H1 (cell line): ENCODE data around the gene TRIM27. TPM values are rescaled to one million over a fixed set of nuclear protein-coding genes. Genes with fewer than 3 reads are reported as not detected.

ENCODE experiments used
- CTCF ChIA-PET: fragments of 300-600 bp; sonication (Branson Sonifier 250); formaldehyde crosslinking; loops from one replicate; lab custom pipeline; 2021; ENCODE audit not compliant: partially characterized antibody; lab: Charles Lee
- POLR2A ChIA-PET: fragments of 300-600 bp; sonication (Branson Sonifier 250); formaldehyde crosslinking; loops from one replicate; lab custom pipeline; 2021; ENCODE audit warnings: inconsistent platforms; ENCODE audit not compliant: partially characterized antibody; lab: Charles Lee
- DNase-seq, 2 experiments: peaks; one replicate each; pipeline versions ENCODE4 v3.0.0 to v3.0.0-alpha.2; 2010 to 2022; ENCODE audit warnings: low spot score in 2 of 2, low read depth in 1 of 2, mixed read lengths in 1 of 2
- FAIRE-seq: peaks from 2 replicates; lab custom pipeline; 2011; peaks lifted over from hg19 to GRCh38; lab: Jason Lieb, UNC
- H2AFZ ChIP-seq: 2 replicates; pipeline ENCODE4 v1.8.1; 2012; ENCODE audit warnings: low read length, inconsistent platforms
- H2AK5ac ChIP-seq: 2 replicates; pipeline ENCODE4 v1.6.1; 2013; ENCODE audit warnings: low read depth, low read length
- H2BK120ac ChIP-seq: replicated peaks from 2 replicates; pipeline ENCODE3; 2013; ENCODE audit warnings: low read depth, low read length, inconsistent platforms
- H2BK12ac ChIP-seq: 2 replicates; pipeline ENCODE4 v1.6.1; 2013; ENCODE audit warnings: low read depth, low read length
- H2BK15ac ChIP-seq: 2 replicates; pipeline ENCODE4 v1.6.1; 2013; ENCODE audit warnings: low read length
- H2BK20ac ChIP-seq: 2 replicates; pipeline ENCODE4 v1.6.1; 2013; ENCODE audit warnings: low read length
- H2BK5ac ChIP-seq: 2 replicates; pipeline ENCODE4 v1.6.1; 2013; ENCODE audit warnings: low read depth, low read length
- H3K14ac ChIP-seq: 2 replicates; pipeline ENCODE4 v1.6.1; 2013; ENCODE audit warnings: inconsistent platforms; ENCODE audit not compliant: insufficient read length
- H3K18ac ChIP-seq: 2 replicates; pipeline ENCODE4 v1.6.1; 2013; ENCODE audit warnings: low read length; ENCODE audit errors: extremely low read depth
- H3K23ac ChIP-seq: 2 replicates; pipeline ENCODE4 v1.6.1; 2013; ENCODE audit warnings: inconsistent platforms; ENCODE audit not compliant: insufficient read length
- H3K23me2 ChIP-seq: 2 replicates; pipeline ENCODE4 v1.6.1; 2013; ENCODE audit warnings: low read depth, low read length
- H3K27ac ChIP-seq: 2 replicates; pipeline ENCODE4 v1.6.1; 2011; ENCODE audit warnings: low read depth, low read length, inconsistent platforms
- H3K27me3 ChIP-seq, 4 experiments: replicated peaks in 1 of 4; 1 replicate in 1 of 4; 2 replicates in 3 of 4; pipeline versions ENCODE4 v1.6.1 to v1.8.1; 2011 to 2013; ENCODE audit warnings: low read length in 3 of 4, mild to moderate bottlenecking in 3 of 4, inconsistent platforms in 2 of 4, mixed read lengths in 2 of 4, moderate library complexity in 1 of 4; ENCODE audit not compliant: control insufficient read depth in 3 of 4, insufficient read depth in 3 of 4; ENCODE audit errors: extremely low read depth in 1 of 4
- H3K36me3 ChIP-seq, 4 experiments: 2 replicates each; pipeline versions ENCODE4 v1.6.1 to v1.8.1; 2011 to 2013; ENCODE audit warnings: mild to moderate bottlenecking in 4 of 4, low read length in 3 of 4, moderate library complexity in 2 of 4, control low read depth in 1 of 4, inconsistent platforms in 1 of 4; ENCODE audit not compliant: insufficient read depth in 4 of 4, control insufficient read depth in 2 of 4
- H3K4ac ChIP-seq: replicated peaks from 2 replicates; pipeline ENCODE3; 2013; ENCODE audit warnings: low read length, low read depth, mixed read lengths, inconsistent platforms; ENCODE audit not compliant: insufficient read length
- H3K4me1 ChIP-seq, 4 experiments: replicated peaks in 1 of 4; 1 replicate in 1 of 4; 2 replicates in 3 of 4; pipeline versions ENCODE4 v1.6.1 to v1.8.1; 2011 to 2013; ENCODE audit warnings: low read length in 3 of 4, inconsistent platforms in 2 of 4, mixed read lengths in 1 of 4; ENCODE audit not compliant: insufficient read depth in 4 of 4, control insufficient read depth in 3 of 4
- H3K4me2 ChIP-seq, 2 experiments: 2 replicates each; pipeline versions ENCODE4 v1.6.1 to v1.8.1; 2011 to 2013; ENCODE audit warnings: low read depth in 2 of 2, low read length in 2 of 2, control low read depth in 1 of 2, inconsistent platforms in 1 of 2, mild to moderate bottlenecking in 1 of 2; ENCODE audit not compliant: insufficient read depth in 1 of 2
- H3K4me3 ChIP-seq, 4 experiments: fragments of 200-600, 300-600 bp in 1 of 4; sonication (generic), shearing (Covaris generic), sonication (Bioruptor Twin) in 1 of 4; 2 replicates each; pipeline versions ENCODE4 v1.5.1 to v1.8.1; 2011 to 2016; ENCODE audit warnings: low read length in 4 of 4, low read depth in 3 of 4, control low read depth in 2 of 4, inconsistent platforms in 2 of 4, mild to moderate bottlenecking in 2 of 4, mixed read lengths in 1 of 4, moderate library complexity in 1 of 4; ENCODE audit not compliant: insufficient read depth in 2 of 4; ENCODE audit errors: extremely low read depth in 1 of 4
- H3K56ac ChIP-seq: replicated peaks from 2 replicates; pipeline ENCODE3; 2013; ENCODE audit warnings: low read depth, mild to moderate bottlenecking, mixed read lengths, low read length, inconsistent platforms; ENCODE audit not compliant: insufficient read length
- H3K79me1 ChIP-seq: 2 replicates; pipeline ENCODE4 v1.6.1; 2013; ENCODE audit warnings: low read depth, low read length, control low read depth
- H3K79me2 ChIP-seq, 2 experiments: 2 replicates each; pipeline versions ENCODE4 v1.6.1 to v1.8.1; 2012 to 2013; ENCODE audit warnings: low read length in 2 of 2, mild to moderate bottlenecking in 2 of 2, inconsistent platforms in 1 of 2; ENCODE audit not compliant: insufficient read depth in 2 of 2, control insufficient read depth in 1 of 2
- H3K9ac ChIP-seq, 4 experiments: replicated peaks in 1 of 4; 1 replicate in 1 of 4; 2 replicates in 3 of 4; pipeline versions ENCODE4 v1.6.1 to v1.8.1; 2011 to 2013; ENCODE audit warnings: low read depth in 3 of 4, low read length in 3 of 4, control low read depth in 2 of 4, mild to moderate bottlenecking in 2 of 4, moderate library complexity in 2 of 4, inconsistent platforms in 1 of 4; ENCODE audit errors: extremely low read depth in 1 of 4
- H3K9me3 ChIP-seq, 2 experiments: 2 replicates each; pipeline versions ENCODE4 v1.6.1 to v1.8.1; 2012 to 2013; ENCODE audit warnings: mild to moderate bottlenecking in 2 of 2, moderate library complexity in 2 of 2, control low read depth in 1 of 2, inconsistent platforms in 1 of 2, low read depth in 1 of 2, low read length in 1 of 2, mixed read lengths in 1 of 2; ENCODE audit not compliant: insufficient read depth in 2 of 2
- H4K20me1 ChIP-seq, 2 experiments: replicated peaks in 1 of 2; 2 replicates each; pipeline versions ENCODE3 to v1.8.1; 2011 to 2013; ENCODE audit warnings: inconsistent platforms in 2 of 2, low read length in 2 of 2, mild to moderate bottlenecking in 1 of 2; ENCODE audit not compliant: insufficient read depth in 2 of 2, control insufficient read depth in 1 of 2
- H4K5ac ChIP-seq: 2 replicates; pipeline ENCODE4 v1.6.1; 2013; ENCODE audit warnings: low read length, low read depth, mixed read lengths, inconsistent platforms; ENCODE audit not compliant: insufficient read length
- H4K8ac ChIP-seq: 2 replicates; pipeline ENCODE4 v1.8.0; 2013; ENCODE audit warnings: mild to moderate bottlenecking, moderate library complexity, low read length, inconsistent platforms; ENCODE audit not compliant: insufficient read depth; ENCODE audit errors: extremely low read depth
- H4K91ac ChIP-seq: replicated peaks from 2 replicates; pipeline ENCODE3; 2013; ENCODE audit warnings: low read length, mixed read lengths, inconsistent platforms; ENCODE audit not compliant: insufficient read length
- CEBPB ChIP-seq: IDR thresholded peaks from 2 replicates; pipeline ENCODE4 v1.6.1; 2012; ENCODE audit warnings: low read depth, low read length
- JUND ChIP-seq: IDR thresholded peaks from 2 replicates; pipeline ENCODE4 v1.6.1; 2011; ENCODE audit warnings: mild to moderate bottlenecking, improper control_type of control experiment, low read length
- KDM5A ChIP-seq: fragments of 200-600 bp; IDR thresholded peaks from 2 replicates; pipeline ENCODE4 v1.7.1; 2012; ENCODE audit warnings: mild to moderate bottlenecking, low read length, inconsistent platforms, mixed read lengths
- MAFK ChIP-seq: IDR thresholded peaks from 2 replicates; pipeline ENCODE4 v1.6.1; 2012; ENCODE audit warnings: low read depth, mild to moderate bottlenecking, improper control_type of control experiment, low read length
- RAD21 ChIP-seq, 2 experiments: IDR thresholded peaks in 1 of 2; conservative IDR thresholded peaks in 1 of 2; 2 replicates each; pipeline ENCODE4 v1.6.1; 2011; ENCODE audit warnings: low read depth in 2 of 2, low read length in 2 of 2, improper control_type of control experiment in 1 of 2, inconsistent platforms in 1 of 2, mild to moderate bottlenecking in 1 of 2, moderate library complexity in 1 of 2
- RBBP5 ChIP-seq: IDR thresholded peaks from 2 replicates; pipeline ENCODE4 v1.7.1; 2012; ENCODE audit warnings: low read depth, mild to moderate bottlenecking, inconsistent platforms, low read length, moderate library complexity, borderline replicate concordance
- SIN3A ChIP-seq, 2 experiments: IDR thresholded peaks in 1 of 2; conservative IDR thresholded peaks in 1 of 2; 2 replicates each; pipeline ENCODE4 v1.6.1; 2011 to 2012; ENCODE audit warnings: low read length in 2 of 2, improper control_type of control experiment in 1 of 2, low read depth in 1 of 2, mild to moderate bottlenecking in 1 of 2
- SIX5 ChIP-seq: IDR thresholded peaks from 2 replicates; pipeline ENCODE4 v1.6.1; 2011; ENCODE audit warnings: mild to moderate bottlenecking, low read depth, low read length
- SUZ12 ChIP-seq: fragments of 200-600 bp; sonication (generic); IDR thresholded peaks from 2 replicates; pipeline ENCODE4 v1.6.1; 2012; ENCODE audit warnings: mild to moderate bottlenecking, inconsistent platforms, low read length, moderate library complexity, mixed read lengths
- TBP ChIP-seq: IDR thresholded peaks from 2 replicates; pipeline ENCODE4 v1.6.1; 2011; ENCODE audit warnings: low read depth, low read length, improper control_type of control experiment
- TCF12 ChIP-seq: IDR thresholded peaks from 2 replicates; pipeline ENCODE4 v1.6.1; 2011; ENCODE audit warnings: low read depth, mild to moderate bottlenecking, low read length
- TEAD4 ChIP-seq: IDR thresholded peaks from 2 replicates; pipeline ENCODE4 v1.6.1; 2012; ENCODE audit warnings: low read depth, low read length, inconsistent platforms, mixed read lengths
- YY1 ChIP-seq: IDR thresholded peaks from 2 replicates; pipeline ENCODE4 v1.6.1; 2011; ENCODE audit warnings: low read depth, mild to moderate bottlenecking, low read length
- WGBS, 2 experiments: shearing (Covaris generic) in 1 of 2; methylation state at CpG; one replicate each; pipeline versions ENCODE4 v1.1.6 to v1.1.7; 2013 to 2015; ENCODE audit warnings: low lambda C conversion rate in 2 of 2, mixed read lengths in 2 of 2, inconsistent platforms in 1 of 2, low coverage in 1 of 2, missing lambda C conversion rate in 1 of 2; ENCODE audit not compliant: insufficient replicate concordance in 2 of 2, insufficient coverage in 1 of 2, insufficient read length in 1 of 2; ENCODE audit errors: extremely low coverage in 1 of 2, missing lambda C conversion rate in 1 of 2; 5-methylcytosine and 5-hydroxymethylcytosine counted together
- polyA plus RNA-seq, 7 experiments: library from polyadenylated mRNA; depleted of rRNA in 3 of 7; stranded (reverse) in 5 of 7; unstranded in 2 of 7; fragments of >200 nt in 5 of 7; fragments of 200-250 nt in 2 of 7; gene quantifications; 1 replicate in 5 of 7; 2 replicates in 1 of 7; 4 replicates in 1 of 7; pipeline versions ENCODE4 v1.2.1 to v1.2.3, GENCODE V29; 2011 to 2013; ENCODE audit warnings: missing spikeins in 2 of 7, mixed read lengths in 2 of 7
- total RNA-seq: library from RNA; stranded (reverse); fragmentation: NEBNext Ultra II Directional; extraction: Animal tissue kit (Norgen Biotek cat#: 25700); gene quantifications from 2 replicates; pipeline ENCODE4 v1.2.1, GENCODE V29; 2021

The TRIM27 gene
- total and polyA plus RNA-seq, 2 of the 8 experiments (the other 6 are each of a cell fraction or from before 2014, with no cell fraction given): 76.4 to 85.9 TPM

DNA sequence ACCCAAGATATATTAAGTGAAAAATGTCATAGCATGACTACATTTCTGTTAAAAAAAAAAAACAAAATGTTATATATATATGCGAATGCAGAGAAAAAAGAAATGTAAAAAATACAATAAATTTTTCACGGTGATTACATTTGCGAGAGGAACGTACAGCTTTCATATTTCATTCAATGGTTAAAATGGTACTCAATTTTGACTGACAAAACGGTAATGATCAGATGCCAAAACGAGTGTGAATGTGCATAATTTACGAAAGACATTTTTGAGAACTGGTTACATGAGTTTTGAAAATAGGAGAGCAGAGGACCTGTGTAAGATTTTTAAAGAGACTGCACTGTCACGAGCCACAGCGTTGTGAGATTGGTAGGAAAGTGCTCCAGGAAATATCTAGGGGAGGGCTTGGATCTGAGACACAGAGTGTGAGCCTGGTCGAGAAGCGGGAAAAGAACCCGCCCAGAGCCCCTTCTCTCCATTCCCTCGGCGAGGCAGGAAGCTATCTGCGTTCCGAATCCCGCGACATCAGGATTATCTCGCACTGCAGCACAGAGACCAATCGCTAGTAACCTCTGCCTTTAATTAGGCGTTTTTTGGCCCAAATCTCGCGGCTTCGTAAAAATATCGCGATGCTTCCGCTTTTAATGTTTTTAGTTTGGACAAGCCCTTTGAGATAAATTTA is 28.5 kb downstream of the TRIM27 start:
- Histone ChIP-seq H3K27me3 (no peaks in the 10 kb centered on the region), H3K4me2 (peak overlapping the region; percentile 71 to 80), H2AFZ (no peak overlapping the region), H3K14ac (no peak overlapping the region), H3K79me2 (no peaks in the 10 kb centered on the region), H3K56ac (peak overlapping the region; percentile 96), H2BK120ac (no peak overlapping the region), H3K23me2 (no peaks in the 10 kb centered on the region), H2AK5ac (no peak overlapping the region), H3K36me3 (peaks cover 0 to 3% (median under 1%) of the 10 kb centered on the region in 4 experiments; a peak in 1 of 8 replicates), H3K4me1 (no peaks in the 10 kb centered on the region), H3K4ac (peak overlapping the region; percentile 80), H3K23ac (no peak overlapping the region), H3K9ac (peak overlapping the region; percentile 82 to 94 (median 86)), H4K91ac (peak overlapping the region; percentile 82), H2BK5ac (peak overlapping the region; percentile 69; the same call in 1 of the 2 replicates), H3K9me3 (no peaks in the 10 kb centered on the region), H3K79me1 (no peaks in the 10 kb centered on the region), H2BK20ac (no peak overlapping the region), H3K18ac (no peak overlapping the region; the same call in 1 of the 2 replicates), H4K8ac (no peak overlapping the region), H3K27ac (peak overlapping the region; percentile 89), H2BK12ac (no peak overlapping the region), H4K20me1 (no peaks in the 10 kb centered on the region), H3K4me3 (peak overlapping the region; percentile 81 to 90 (median 84)), H4K5ac (peak overlapping the region; percentile 95), H2BK15ac (no peak overlapping the region)
- peak; percentile 87 for DNase-seq
- ChIA-PET CTCF (interaction anchor here (0.6 to 2.0 kb wide), 5 partner anchors 13 to 57 kb away, joined by 3 to 7 read pairs (median 5); no protein-coding TSS in a partner anchor), POLR2A (interaction anchor here (0.6 to 4.4 kb wide), 21 partner anchors 8 to 400 kb away, joined by 3 to 42 read pairs (median 4); partner anchors contain the start of gene TRIM27)
- FAIRE-seq: peak; percentile 90
- WGBS, 2 experiments: 17% methylated on average over 27 of the region's 27 CpGs; no CpG with 5 or more reads in 1 of the 2 experiments
- TF ChIP-seq RAD21 (IDR thresholded peaks at IDR 0.05 in 1 of 2, conservative IDR thresholded peaks at IDR 0.05 in 1 of 2; ENCODE audit: low read depth in 2 of 2, low read length in 2 of 2) (no peak), RBBP5 (no peak), SUZ12 (no peak), SIN3A (conservative IDR thresholded peaks at IDR 0.05 in 1 of 2, IDR thresholded peaks at IDR 0.05 in 1 of 2; ENCODE audit: low read depth in 1 of 2, low read length in 2 of 2) (no peak), TCF12 (no peak), JUND (no peak), TEAD4 (no peak), TBP (peak; percentile 82), KDM5A (no peak), YY1 (peak; percentile 47; the same call in 1 of the 2 replicates), SIX5 (no peak), CEBPB (no peak), MAFK (no peak)
